HEK293T (cell line): Measurements from ENCODE around the gene PDILT.

Experiments
- ARNT ChIP-seq: fragments of 450-650 bp; IDR thresholded peaks from 2 replicates; pipeline ENCODE4 v1.6.1; 2017; ENCODE audit warnings: mild to moderate bottlenecking
- BHLHE40 ChIP-seq: fragments of 450-650 bp; IDR thresholded peaks from 2 replicates; pipeline ENCODE4 v1.6.1; 2016; ENCODE audit warnings: mild to moderate bottlenecking, moderate library complexity, borderline replicate concordance
- FOXA1 ChIP-seq: fragments of 450-650 bp; IDR thresholded peaks from 2 replicates; pipeline ENCODE4 v1.6.1; 2016; ENCODE audit warnings: mild to moderate bottlenecking
- HDGF ChIP-seq: fragments of 450-650 bp; IDR thresholded peaks from 2 replicates; pipeline ENCODE4 v1.6.1; 2017; ENCODE audit warnings: antibody characterized with exemption, borderline replicate concordance
- L3MBTL2 ChIP-seq: fragments of 450-650 bp; conservative IDR thresholded peaks from 2 replicates; pipeline ENCODE4 v1.6.1; 2016; ENCODE audit warnings: mild to moderate bottlenecking
- SP1 ChIP-seq: fragments of 450-650 bp; IDR thresholded peaks from 2 replicates; pipeline ENCODE4 v1.6.1; 2017
- SUZ12 ChIP-seq: fragments of 450-650 bp; IDR thresholded peaks from 2 replicates; pipeline ENCODE4 v1.6.1; 2016; ENCODE audit warnings: mild to moderate bottlenecking
- TARDBP ChIP-seq: fragments of 450-650 bp; IDR thresholded peaks from 2 replicates; pipeline ENCODE4 v1.6.1; 2016

- TF ChIP-seq ARNT (no peak), SP1 (no peak), HDGF (no peak), BHLHE40 (no peak), TARDBP (no peak), L3MBTL2 (no peak), FOXA1 (no peak), SUZ12 (no peak)
Measured at GRCh38 chr16:20334396-20334795, 70.1 kb downstream of the PDILT start.
